MCF 10A (cell line): Measurements from ENCODE around the gene PLEKHM1. TPM values are rescaled to one million over a fixed set of nuclear protein-coding genes. Genes with fewer than 3 reads are reported as not detected.
A peak's percentile ranks its signal among the peaks of the same experiment; 100 is the strongest.

Experiments
- BruUV-seq: library from RNA; stranded (reverse); fragments of 400-500 nt; replicated peaks from 2 replicates; lab custom pipeline; 2021; lab: Mats Ljungman, UMichigan
- CTCF ChIA-PET: fragments of 300-600 bp; sonication (Branson Sonifier 250); formaldehyde crosslinking; extraction: SDS; loops from one replicate; lab custom pipeline; 2021; ENCODE audit warnings: antibody characterized with exemption, inconsistent platforms; lab: Yijun Ruan, JAX
- POLR2A ChIA-PET: fragments of 300-600, 350-650 bp; sonication (Branson Sonifier 250); formaldehyde crosslinking; extraction: SDS; loops from one replicate; lab custom pipeline; 2020; ENCODE audit warnings: antibody characterized with exemption, inconsistent platforms; lab: Yijun Ruan, JAX
- DNase-seq: peaks from one replicate; pipeline ENCODE4 v3.0.0-alpha.2; 2018; ENCODE audit not compliant: unreplicated experiment
- H3K27ac Mint-ChIP-seq: one replicate; pipeline ENCODE4 v1.8.0; 2022; ENCODE audit warnings: mild to moderate bottlenecking, low read depth, mixed read lengths; ENCODE audit not compliant: unreplicated experiment
- H3K27me3 Mint-ChIP-seq: one replicate; pipeline ENCODE4 v1.8.0; 2022; ENCODE audit warnings: mixed read lengths; ENCODE audit not compliant: insufficient read depth, unreplicated experiment
- H3K36me3 Mint-ChIP-seq: one replicate; pipeline ENCODE4 v1.8.0; 2022; ENCODE audit warnings: mild to moderate bottlenecking, moderate library complexity, mixed read lengths; ENCODE audit not compliant: insufficient read depth, unreplicated experiment
- H3K4me1 Mint-ChIP-seq: one replicate; pipeline ENCODE4 v1.8.0; 2022; ENCODE audit warnings: mixed read lengths; ENCODE audit not compliant: insufficient read depth, unreplicated experiment
- H3K4me3 Mint-ChIP-seq: one replicate; pipeline ENCODE4 v1.8.0; 2022; ENCODE audit warnings: mild to moderate bottlenecking, moderate library complexity, mixed read lengths; ENCODE audit not compliant: unreplicated experiment
- H3K9me3 Mint-ChIP-seq: one replicate; pipeline ENCODE4 v1.8.0; 2022; ENCODE audit warnings: mixed read lengths; ENCODE audit not compliant: unreplicated experiment
- intact Hi-C: fragments of 100-400 bp; cut with micrococcal nuclease; formaldehyde crosslinking; loops from 2 replicates; pipeline ENCODE4 v1.14.1; 2022
- total RNA-seq: library from RNA; stranded (reverse); gene quantifications from 2 replicates; pipeline ENCODE4 v1.2.3, GENCODE V29; 2022
- TF ChIP-seq, protein P1 (sequence below): fragments of 200-600 bp; IDR thresholded peaks from one replicate; pipeline ENCODE4 v1.8.0; 2022; ENCODE audit warnings: antibody characterized with exemption, mild to moderate bottlenecking; ENCODE audit not compliant: unreplicated experiment

The PLEKHM1 gene
- total RNA-seq, 1 experiment from 2014 or later, result 53.4 TPM

DNA sequence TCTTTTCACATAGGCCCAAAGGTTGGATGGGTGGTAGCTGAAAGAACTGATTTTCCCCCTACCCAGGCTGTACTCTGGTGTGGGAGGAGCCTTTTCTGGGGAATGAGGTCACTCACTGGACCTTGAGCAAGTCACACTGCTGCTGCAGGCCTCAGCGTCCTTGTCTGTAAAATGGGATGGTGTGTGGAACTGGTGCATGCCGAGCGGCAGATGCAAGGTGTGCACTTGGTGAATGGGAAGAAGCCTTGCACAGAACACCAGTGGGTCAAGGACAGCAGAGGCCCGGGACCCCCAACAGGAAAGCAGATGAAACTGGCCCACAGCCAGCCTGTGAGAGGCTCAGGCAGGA lies 96.0 kb downstream of the PLEKHM1 start:
- Mint-ChIP-seq H3K9me3 (no peaks in the 10 kb centered on the region), H3K27ac (no peak overlapping the region), H3K27me3 (no peaks in the 10 kb centered on the region), H3K36me3 (peaks cover 29% of the 10 kb centered on the region), H3K4me3 (no peak overlapping the region), H3K4me1 (no peaks in the 10 kb centered on the region)
- DNase-seq, result no peak
- ChIA-PET POLR2A (interaction anchor here (0.6 to 1.3 kb wide), 2 partner anchors 448 to 457 kb away, joined by 3 read pairs; no protein-coding TSS in a partner anchor), CTCF (interaction anchor here (0.6 to 15.7 kb wide), 13 partner anchors 9 to 736 kb away, joined by 3 to 229 read pairs (median 4); no protein-coding TSS in a partner anchor)
- intact Hi-C loops, result no loop called here
- TF ChIP-seq, protein P1, sequence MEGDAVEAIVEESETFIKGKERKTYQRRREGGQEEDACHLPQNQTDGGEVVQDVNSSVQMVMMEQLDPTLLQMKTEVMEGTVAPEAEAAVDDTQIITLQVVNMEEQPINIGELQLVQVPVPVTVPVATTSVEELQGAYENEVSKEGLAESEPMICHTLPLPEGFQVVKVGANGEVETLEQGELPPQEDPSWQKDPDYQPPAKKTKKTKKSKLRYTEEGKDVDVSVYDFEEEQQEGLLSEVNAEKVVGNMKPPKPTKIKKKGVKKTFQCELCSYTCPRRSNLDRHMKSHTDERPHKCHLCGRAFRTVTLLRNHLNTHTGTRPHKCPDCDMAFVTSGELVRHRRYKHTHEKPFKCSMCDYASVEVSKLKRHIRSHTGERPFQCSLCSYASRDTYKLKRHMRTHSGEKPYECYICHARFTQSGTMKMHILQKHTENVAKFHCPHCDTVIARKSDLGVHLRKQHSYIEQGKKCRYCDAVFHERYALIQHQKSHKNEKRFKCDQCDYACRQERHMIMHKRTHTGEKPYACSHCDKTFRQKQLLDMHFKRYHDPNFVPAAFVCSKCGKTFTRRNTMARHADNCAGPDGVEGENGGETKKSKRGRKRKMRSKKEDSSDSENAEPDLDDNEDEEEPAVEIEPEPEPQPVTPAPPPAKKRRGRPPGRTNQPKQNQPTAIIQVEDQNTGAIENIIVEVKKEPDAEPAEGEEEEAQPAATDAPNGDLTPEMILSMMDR, result no peak
- BruUV-seq, result no TSS peak

DNA sequence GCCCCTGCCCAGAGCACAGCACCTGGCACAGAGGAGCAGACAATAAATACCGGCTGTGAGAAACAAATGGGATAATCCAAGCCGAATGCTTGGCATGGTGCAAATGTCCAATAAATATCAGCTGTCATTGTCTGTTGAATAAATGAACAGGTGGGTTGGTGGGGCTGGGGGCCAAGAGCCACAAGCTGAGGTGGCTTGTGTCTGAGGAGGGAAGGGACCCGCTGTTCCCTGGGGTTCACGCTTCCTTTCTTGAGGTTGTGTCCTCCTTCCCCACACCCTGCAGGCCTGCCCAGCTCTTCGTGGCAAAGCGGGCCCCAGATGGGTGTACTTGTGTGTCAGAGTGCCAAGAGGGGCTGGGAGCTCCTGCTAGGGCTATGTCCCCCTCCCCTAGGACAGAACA lies 96.4 kb downstream of the PLEKHM1 start:
- intact Hi-C loops, result no loop called here
- ChIA-PET POLR2A (interaction anchor here (0.6 to 1.3 kb wide), 3 partner anchors 77 to 457 kb away, joined by 3 to 4 read pairs (median 3); partner anchors contain the start of gene MAP3K14), CTCF (interaction anchor here (0.6 to 15.7 kb wide), 15 partner anchors 9 to 737 kb away, joined by 3 to 229 read pairs (median 4); partner anchors contain the start of gene ACBD4)
- Mint-ChIP-seq H3K27ac (no peak overlapping the region), H3K27me3 (no peaks in the 10 kb centered on the region), H3K4me3 (no peak overlapping the region), H3K4me1 (no peaks in the 10 kb centered on the region), H3K36me3 (peaks cover 27% of the 10 kb centered on the region), H3K9me3 (no peaks in the 10 kb centered on the region)
- BruUV-seq, result TSS peak; percentile 23
- TF ChIP-seq, protein P1, result no peak
- no peak for DNase-seq

DNA sequence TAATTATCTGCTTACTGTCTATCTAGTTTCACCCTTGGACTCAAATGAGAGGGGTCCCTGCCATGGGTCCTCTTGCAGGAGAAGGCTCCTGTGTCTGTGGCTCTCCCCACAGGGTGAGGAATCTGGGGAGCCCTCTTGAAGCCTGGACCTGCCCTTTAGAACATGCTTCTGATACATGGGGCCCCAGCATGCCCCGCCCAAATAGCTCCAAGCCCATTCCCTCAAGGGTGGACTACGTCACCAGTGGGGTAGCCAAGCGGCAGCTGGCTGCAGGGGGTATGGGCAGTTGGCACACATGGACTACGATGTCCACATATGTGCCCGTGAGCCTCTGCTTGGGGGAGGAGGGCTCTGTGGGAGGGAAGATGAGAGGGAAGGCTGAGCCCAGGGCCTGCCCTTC lies 97.1 kb downstream of the PLEKHM1 start:
- Mint-ChIP-seq H3K36me3 (peaks cover 20% of the 10 kb centered on the region), H3K4me1 (no peaks in the 10 kb centered on the region), H3K9me3 (no peaks in the 10 kb centered on the region), H3K27me3 (no peaks in the 10 kb centered on the region), H3K4me3 (no peak overlapping the region), H3K27ac (no peak overlapping the region)
- no TSS peak for BruUV-seq
- TF ChIP-seq, protein P1, result no peak
- ChIA-PET CTCF (interaction anchor here (0.6 to 15.7 kb wide), 7 partner anchors 8 to 200 kb away, joined by 3 to 229 read pairs (median 6); no protein-coding TSS in a partner anchor), POLR2A (interaction anchor here (1.0 to 1.3 kb wide), 4 partner anchors 30 to 458 kb away, joined by 3 to 4 read pairs (median 3); partner anchors contain the start of gene MAP3K14)
- intact Hi-C loops, result no loop called here
- no peak for DNase-seq

DNA sequence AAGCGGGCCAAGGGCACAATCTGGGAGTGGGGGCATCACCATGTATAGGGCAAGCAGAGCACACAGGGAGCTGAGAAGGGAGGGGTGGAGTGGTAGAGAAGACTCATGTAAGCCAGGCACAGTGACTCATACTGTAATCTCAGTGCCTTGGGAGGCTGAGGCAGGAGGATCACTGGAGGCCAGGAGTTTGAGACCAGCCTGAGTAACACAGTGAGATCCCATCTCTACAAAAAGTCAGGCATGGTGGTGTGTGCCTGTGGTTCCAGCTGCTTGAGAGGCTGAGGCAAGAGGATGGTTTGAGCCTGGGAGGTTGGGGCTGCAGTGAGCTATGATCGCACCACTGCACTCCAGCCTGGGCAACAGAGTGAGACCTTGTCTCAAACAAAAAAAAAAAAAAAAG lies 98.6 kb downstream of the PLEKHM1 start:
- no peaks in the 10 kb centered on the region for H3K27me3 Mint-ChIP-seq
- ChIA-PET CTCF (interaction anchor here (0.5 to 15.7 kb wide), 5 partner anchors 116 to 460 kb away, joined by 3 to 229 read pairs (median 3); partner anchors contain the start of genes ACBD4 and HEXIM1), POLR2A (interaction anchor here (0.6 to 1.2 kb wide), 5 partner anchors 8 to 219 kb away, joined by 3 to 4 read pairs (median 3); partner anchors contain the start of gene MAP3K14)
- no TSS peak for BruUV-seq
- peaks cover 11% of the 10 kb centered on the region for H3K36me3 Mint-ChIP-seq
- TF ChIP-seq, protein P1, result no peak
- H3K9me3 Mint-ChIP-seq, result no peaks in the 10 kb centered on the region
- intact Hi-C loops, result no loop called here
- no peak overlapping the region for H3K27ac Mint-ChIP-seq
- H3K4me3 Mint-ChIP-seq, result no peak overlapping the region
- H3K4me1 Mint-ChIP-seq, result no peaks in the 10 kb centered on the region
- no peak for DNase-seq
